Trophoblast cell (in vitro differentiated cells and primary cell): ENCODE results near the gene OR5D16.
"Not testable (repeated sequence)": the region's sequence is repeated elsewhere in the genome, so short reads cannot be mapped to it uniquely, and the experiment has no call there.

Source experiments
- DNase-seq, 2 donors: peaks; one replicate each; pipeline ENCODE4 v3.0.0-alpha.2; 2016
- H2AFZ ChIP-seq: 2 replicates; pipeline ENCODE4 v1.6.1; 2013; ENCODE audit warnings: low read length, moderate library complexity, mild to moderate bottlenecking; ENCODE audit not compliant: insufficient read depth, poor library complexity
- H2AK5ac ChIP-seq: 2 replicates; pipeline ENCODE4 v1.6.1; 2013; ENCODE audit warnings: mild to moderate bottlenecking, low read length
- H2BK120ac ChIP-seq: 2 replicates; pipeline ENCODE4 v1.6.1; 2013; ENCODE audit warnings: low read length, mild to moderate bottlenecking, moderate library complexity; ENCODE audit not compliant: insufficient read depth, poor library complexity
- H2BK12ac ChIP-seq: 2 replicates; pipeline ENCODE4 v1.6.1; 2013; ENCODE audit warnings: mild to moderate bottlenecking, low read length, moderate library complexity
- H2BK5ac ChIP-seq: 2 replicates; pipeline ENCODE4 v1.6.1; 2013; ENCODE audit warnings: low read length, low read depth, moderate library complexity, mild to moderate bottlenecking; ENCODE audit not compliant: poor library complexity
- H3K14ac ChIP-seq: 2 replicates; pipeline ENCODE4 v1.6.1; 2013; ENCODE audit warnings: mild to moderate bottlenecking, low read length
- H3K18ac ChIP-seq: 2 replicates; pipeline ENCODE4 v1.6.1; 2013; ENCODE audit warnings: mild to moderate bottlenecking, low read length
- H3K23ac ChIP-seq: 2 replicates; pipeline ENCODE4 v1.6.1; 2013; ENCODE audit warnings: low read length
- H3K27ac ChIP-seq: 2 replicates; pipeline ENCODE4 v1.5.1; 2013; ENCODE audit warnings: low read depth, mild to moderate bottlenecking, inconsistent platforms, low read length, moderate library complexity
- H3K27me3 ChIP-seq: 2 replicates; pipeline ENCODE4 v1.6.1; 2013; ENCODE audit warnings: inconsistent platforms, mild to moderate bottlenecking, low read length, moderate library complexity; ENCODE audit not compliant: insufficient read depth
- H3K36me3 ChIP-seq, 2 experiments: 1 replicate in 1 of 2; 2 replicates in 1 of 2; pipeline ENCODE4 v1.6.1; 2013; ENCODE audit warnings: low read length in 2 of 2, mild to moderate bottlenecking in 2 of 2, moderate library complexity in 1 of 2; ENCODE audit not compliant: insufficient read depth in 2 of 2, control insufficient read depth in 1 of 2
- H3K4ac ChIP-seq: 2 replicates; pipeline ENCODE4 v1.6.1; 2013; ENCODE audit warnings: low read depth, mild to moderate bottlenecking, low read length, moderate library complexity
- H3K4me1 ChIP-seq, 2 experiments: 1 replicate in 1 of 2; 2 replicates in 1 of 2; pipeline ENCODE4 v1.6.1; 2013; ENCODE audit warnings: low read length in 2 of 2, mild to moderate bottlenecking in 2 of 2, moderate library complexity in 1 of 2; ENCODE audit not compliant: insufficient read depth in 2 of 2, control insufficient read depth in 1 of 2
- H3K4me2 ChIP-seq: 2 replicates; pipeline ENCODE4 v1.6.1; 2013; ENCODE audit warnings: inconsistent platforms, mild to moderate bottlenecking, low read length, moderate library complexity
- H3K4me3 ChIP-seq: 2 replicates; pipeline ENCODE4 v1.5.1; 2013; ENCODE audit warnings: mild to moderate bottlenecking, low read depth, low read length, inconsistent platforms
- H3K79me1 ChIP-seq: one replicate; pipeline ENCODE4 v1.6.1; 2013; ENCODE audit warnings: low read length
- H3K79me2 ChIP-seq: 2 replicates; pipeline ENCODE4 v1.6.1; 2013; ENCODE audit warnings: low read length, mild to moderate bottlenecking; ENCODE audit not compliant: control insufficient read depth, insufficient read depth, poor library complexity
- H3K9ac ChIP-seq: 2 replicates; pipeline ENCODE4 v1.6.1; 2013; ENCODE audit warnings: mild to moderate bottlenecking, low read length
- H3K9me3 ChIP-seq: 2 replicates; pipeline ENCODE4 v1.6.1; 2013; ENCODE audit warnings: low read depth, mild to moderate bottlenecking, control low read depth, inconsistent platforms, low read length; ENCODE audit not compliant: insufficient read depth
- H4K12ac ChIP-seq: 2 replicates; pipeline ENCODE4 v1.6.1; 2013; ENCODE audit warnings: low read depth, mild to moderate bottlenecking, low read length, moderate library complexity
- H4K8ac ChIP-seq: 2 replicates; pipeline ENCODE4 v1.6.1; 2013; ENCODE audit warnings: low read depth, mild to moderate bottlenecking, low read length, moderate library complexity
- H4K91ac ChIP-seq: one replicate; pipeline ENCODE4 v1.6.1; 2013; ENCODE audit warnings: low read depth, mild to moderate bottlenecking, low read length, moderate library complexity
- WGBS: extraction: QIAGEN DNeasy Blood & Tissue Kit; methylation state at CpG from one replicate; pipeline ENCODE4 v1.1.7; 2013; ENCODE audit warnings: missing lambda C conversion rate; ENCODE audit not compliant: insufficient read length, insufficient coverage; ENCODE audit errors: extremely low coverage; 5-methylcytosine and 5-hydroxymethylcytosine counted together

The OR5D16 gene

DNA sequence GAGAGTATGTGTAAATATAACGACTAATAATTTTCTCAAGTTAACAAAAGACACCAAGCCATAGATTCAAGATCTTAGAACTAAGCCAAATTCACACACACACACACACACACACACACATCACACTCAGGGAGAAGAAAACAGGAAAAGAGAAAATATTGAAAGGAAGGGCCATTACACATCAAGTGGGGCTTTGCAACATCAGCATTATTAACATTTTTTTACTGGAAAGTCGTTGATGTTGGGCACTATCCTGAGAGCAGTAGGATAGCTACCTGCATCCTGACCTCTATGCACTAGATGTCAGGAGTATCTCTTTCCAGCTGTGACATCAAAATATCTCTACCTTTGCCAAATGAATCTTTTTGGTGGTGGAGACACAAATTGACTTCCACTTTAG lies 8.9 kb downstream of the OR5D16 start:
- no peaks in the 10 kb centered on the region for H3K79me1 ChIP-seq
- H3K4me3 ChIP-seq: no peak overlapping the region
- no peak overlapping the region for H4K91ac ChIP-seq
- H2BK120ac ChIP-seq: no peak overlapping the region
- H3K27me3 ChIP-seq: no peaks in the 10 kb centered on the region
- no peak overlapping the region for H3K23ac ChIP-seq
- H2AK5ac ChIP-seq: no peak overlapping the region
- DNase-seq: no peak
- H3K9ac ChIP-seq: no peak overlapping the region
- no peak overlapping the region for H4K12ac ChIP-seq
- H3K4ac ChIP-seq: no peak overlapping the region
- H3K4me2 ChIP-seq: no peak overlapping the region
- H3K14ac ChIP-seq: no peak overlapping the region
- no peaks in the 10 kb centered on the region for H3K9me3 ChIP-seq
- no peak overlapping the region for H3K27ac ChIP-seq
- H4K8ac ChIP-seq: no peak overlapping the region
- H2BK12ac ChIP-seq: no peak overlapping the region
- H2AFZ ChIP-seq: no peak overlapping the region
- no peak overlapping the region for H2BK5ac ChIP-seq
- no peak overlapping the region for H3K18ac ChIP-seq
- no peaks in the 10 kb centered on the region for H3K4me1 ChIP-seq
- no CpG with 5 or more reads among the region's 2 CpGs for WGBS
- H3K36me3 ChIP-seq: no peaks in the 10 kb centered on the region
- no peaks in the 10 kb centered on the region for H3K79me2 ChIP-seq

DNA sequence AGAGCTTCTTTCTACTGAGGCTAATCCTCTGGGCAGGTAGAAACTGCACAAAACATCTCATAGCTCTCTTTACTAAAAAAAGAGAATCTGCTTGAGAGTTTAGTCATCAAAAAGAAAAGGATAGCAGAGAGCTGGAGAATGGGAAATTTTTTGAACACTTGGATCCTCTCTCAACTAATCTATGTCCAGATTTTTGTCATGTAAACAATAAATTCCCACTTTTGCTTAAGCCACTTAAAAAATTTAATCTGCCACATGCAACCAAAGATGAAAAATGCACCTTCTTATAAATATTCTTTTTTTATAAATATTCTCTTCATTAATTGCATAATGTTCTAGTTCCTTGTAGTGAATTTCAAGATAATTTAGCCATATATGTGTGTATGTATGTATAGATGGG lies 10.5 kb downstream of the OR5D16 start:
- no peak overlapping the region for H3K18ac ChIP-seq
- no peak overlapping the region for H4K12ac ChIP-seq
- no peak overlapping the region for H3K27ac ChIP-seq
- no peaks in the 10 kb centered on the region for H3K9me3 ChIP-seq
- no peaks in the 10 kb centered on the region for H3K36me3 ChIP-seq
- no peak overlapping the region for H2BK5ac ChIP-seq
- H2BK120ac ChIP-seq: no peak overlapping the region
- no peak overlapping the region for H3K4ac ChIP-seq
- H2BK12ac ChIP-seq: no peak overlapping the region
- H3K27me3 ChIP-seq: no peaks in the 10 kb centered on the region
- no peak overlapping the region for H3K4me3 ChIP-seq
- H3K4me2 ChIP-seq: no peak overlapping the region
- no peak overlapping the region for H4K8ac ChIP-seq
- H2AFZ ChIP-seq: no peak overlapping the region
- H3K23ac ChIP-seq: no peak overlapping the region
- no peak overlapping the region for H2AK5ac ChIP-seq
- no peaks in the 10 kb centered on the region for H3K4me1 ChIP-seq
- H3K79me2 ChIP-seq: no peaks in the 10 kb centered on the region
- no peaks in the 10 kb centered on the region for H3K79me1 ChIP-seq
- no peak overlapping the region for H3K14ac ChIP-seq
- H3K9ac ChIP-seq: no peak overlapping the region
- no peak for DNase-seq
- no peak overlapping the region for H4K91ac ChIP-seq

DNA sequence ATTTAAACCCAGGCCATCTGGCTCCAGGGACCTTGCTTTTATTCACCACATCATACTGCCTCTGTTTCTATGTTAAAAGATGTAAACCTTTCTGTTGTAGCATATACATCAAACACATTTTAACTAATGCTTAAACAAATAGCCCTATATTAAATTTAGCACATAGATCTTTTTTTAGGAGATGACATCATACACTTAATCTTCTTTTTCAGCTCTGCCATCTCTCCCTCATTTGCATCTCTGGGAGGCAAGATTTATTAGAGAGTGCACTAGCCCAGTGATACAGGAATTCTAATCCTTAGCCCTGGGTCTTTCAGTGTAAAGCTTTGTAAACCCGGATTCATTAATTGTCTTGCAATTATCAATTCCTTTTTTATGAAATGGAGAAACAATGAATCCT lies 13.6 kb downstream of the OR5D16 start:
- Histone ChIP-seq H2BK12ac (no peak overlapping the region), H3K79me2 (no peaks in the 10 kb centered on the region), H3K9ac (no peak overlapping the region), H4K8ac (no peak overlapping the region), H3K79me1 (no peaks in the 10 kb centered on the region), H2AFZ (no peak overlapping the region), H4K91ac (no peak overlapping the region), H3K4ac (no peak overlapping the region), H3K4me1 (no peaks in the 10 kb centered on the region), H2BK120ac (no peak overlapping the region), H2BK5ac (no peak overlapping the region), H3K27ac (no peak overlapping the region), H4K12ac (no peak overlapping the region), H3K18ac (no peak overlapping the region), H3K36me3 (no peaks in the 10 kb centered on the region), H3K14ac (no peak overlapping the region), H3K4me2 (no peak overlapping the region), H3K4me3 (no peak overlapping the region), H3K23ac (no peak overlapping the region), H2AK5ac (no peak overlapping the region), H3K9me3 (peaks cover 1% of the 10 kb centered on the region), H3K27me3 (no peaks in the 10 kb centered on the region)
- no CpG with 5 or more reads among the region's 1 CpG for WGBS
- no peak for DNase-seq

DNA sequence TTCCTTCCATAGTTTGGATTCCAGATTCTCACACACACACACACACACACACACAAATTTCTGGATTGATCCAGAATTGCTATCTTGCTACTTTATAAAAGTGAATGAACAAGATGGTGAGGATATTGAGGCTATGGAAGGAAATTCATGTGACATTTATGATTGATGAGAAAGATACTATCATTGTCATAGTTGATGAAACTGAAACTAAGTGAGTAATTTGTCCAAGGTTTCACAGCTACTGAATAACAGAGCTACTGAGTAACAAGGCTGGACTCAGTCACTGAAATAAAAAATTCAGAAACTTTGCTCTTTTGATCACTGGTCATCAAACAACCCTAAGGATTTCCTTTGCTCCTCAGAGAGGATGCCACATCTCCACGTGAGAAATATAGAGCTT lies 16.2 kb downstream of the OR5D16 start:
- Histone ChIP-seq H3K4me2 (no peak overlapping the region), H4K8ac (no peak overlapping the region), H3K79me1 (no peaks in the 10 kb centered on the region), H2BK12ac (no peak overlapping the region), H3K4me1 (no peaks in the 10 kb centered on the region), H2AFZ (no peak overlapping the region), H3K4me3 (no peak overlapping the region), H2BK5ac (no peak overlapping the region), H3K27me3 (no peaks in the 10 kb centered on the region), H3K9ac (no peak overlapping the region), H2AK5ac (no peak overlapping the region), H3K14ac (no peak overlapping the region), H3K4ac (no peak overlapping the region), H3K23ac (no peak overlapping the region), H3K18ac (no peak overlapping the region), H3K79me2 (no peaks in the 10 kb centered on the region), H3K36me3 (no peaks in the 10 kb centered on the region), H2BK120ac (no peak overlapping the region), H3K27ac (no peak overlapping the region), H4K12ac (no peak overlapping the region), H3K9me3 (peaks cover 3% of the 10 kb centered on the region), H4K91ac (no peak overlapping the region)
- WGBS: no CpG with 5 or more reads among the region's 1 CpG
- DNase-seq: no peak

DNA sequence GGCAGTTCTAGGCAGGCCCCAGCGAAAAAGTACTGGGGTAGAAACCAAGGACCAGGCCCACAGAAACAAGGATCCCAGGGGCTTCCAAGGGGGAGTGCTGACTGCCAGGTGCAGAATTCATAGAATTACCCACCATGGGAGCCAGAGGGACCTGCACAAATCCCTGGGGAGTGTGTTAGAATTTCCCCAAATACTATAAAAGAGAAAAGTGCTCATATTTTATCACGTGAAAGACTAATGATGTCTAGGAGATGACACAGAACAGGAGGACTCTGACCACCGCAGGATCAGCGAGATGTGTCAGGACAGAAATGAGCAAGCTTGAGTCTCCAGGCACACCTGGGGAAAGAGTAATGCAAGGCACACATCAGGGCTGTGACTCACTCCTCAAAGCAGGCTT lies 28.8 kb downstream of the OR5D16 start:
- H3K4me3 ChIP-seq, H2BK12ac ChIP-seq, H3K79me2 ChIP-seq, H3K9ac ChIP-seq, H3K4me1 ChIP-seq, H2BK120ac ChIP-seq, H2AK5ac ChIP-seq, H3K79me1 ChIP-seq, H4K12ac ChIP-seq, H3K23ac ChIP-seq, DNase-seq, H4K91ac ChIP-seq, H2BK5ac ChIP-seq, H3K14ac ChIP-seq, H4K8ac ChIP-seq, H3K27ac ChIP-seq, H3K18ac ChIP-seq, H3K36me3 ChIP-seq, H3K27me3 ChIP-seq, H3K4me2 ChIP-seq, H2AFZ ChIP-seq, H3K4ac ChIP-seq: not testable (repeated sequence)
- H3K9me3 ChIP-seq: peaks cover 22% of the 10 kb centered on the region
- WGBS: no CpG with 5 or more reads among the region's 4 CpGs
